Gastroesophageal sphincter (tissue), 3 donors: ENCODE results near the gene ADGRD1.

Source experiments
- POLR2A ChIP-seq, 2 donors: fragments of 450-650 bp; IDR thresholded peaks; one replicate each; pipeline ENCODE4 v1.6.1; 2017; ENCODE audit warnings: antibody characterized with exemption in 2 of 2, mild to moderate bottlenecking in 2 of 2, moderate library complexity in 1 of 2
- TF ChIP-seq, protein P1 (sequence below), 4 experiments: fragments of 200-600 bp in 2 of 4; fragments of 450-650 bp in 2 of 4; sonication (generic) in 1 of 4; IDR thresholded peaks; one replicate each; pipeline ENCODE4 v1.5.1; 2017 to 2019; ENCODE audit warnings: antibody characterized with exemption in 4 of 4, mild to moderate bottlenecking in 2 of 4, moderate library complexity in 2 of 4

DNA sequence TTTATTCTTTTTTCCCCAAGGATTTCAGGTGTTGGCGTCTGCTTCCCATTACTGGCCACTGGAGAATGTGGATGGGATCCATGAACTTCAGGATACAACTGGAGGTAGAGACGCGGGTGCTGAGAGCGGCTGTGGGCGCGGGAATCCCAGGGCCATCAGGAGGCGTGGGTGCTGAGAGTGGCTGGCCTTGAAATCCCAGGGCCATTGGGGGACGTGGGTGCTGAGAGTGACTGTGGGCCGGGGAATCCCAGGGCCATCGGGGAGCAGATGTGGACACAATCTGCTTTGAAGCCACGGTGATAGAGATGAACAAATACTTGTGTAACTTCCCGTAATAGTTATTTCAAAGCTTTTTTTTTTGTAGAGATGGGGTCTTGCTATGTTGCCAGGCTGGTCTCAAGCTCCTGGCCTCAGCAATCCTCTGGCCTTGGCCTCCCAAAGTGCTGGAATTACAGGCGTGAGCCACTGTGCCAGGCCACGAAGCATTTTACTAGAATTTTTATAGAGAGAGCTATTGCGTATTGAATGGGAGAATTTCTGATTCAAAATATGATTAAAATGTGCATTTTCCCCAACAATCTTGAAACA, 12.8 kb downstream of the ADGRD1 start:
- TF ChIP-seq, protein P1, sequence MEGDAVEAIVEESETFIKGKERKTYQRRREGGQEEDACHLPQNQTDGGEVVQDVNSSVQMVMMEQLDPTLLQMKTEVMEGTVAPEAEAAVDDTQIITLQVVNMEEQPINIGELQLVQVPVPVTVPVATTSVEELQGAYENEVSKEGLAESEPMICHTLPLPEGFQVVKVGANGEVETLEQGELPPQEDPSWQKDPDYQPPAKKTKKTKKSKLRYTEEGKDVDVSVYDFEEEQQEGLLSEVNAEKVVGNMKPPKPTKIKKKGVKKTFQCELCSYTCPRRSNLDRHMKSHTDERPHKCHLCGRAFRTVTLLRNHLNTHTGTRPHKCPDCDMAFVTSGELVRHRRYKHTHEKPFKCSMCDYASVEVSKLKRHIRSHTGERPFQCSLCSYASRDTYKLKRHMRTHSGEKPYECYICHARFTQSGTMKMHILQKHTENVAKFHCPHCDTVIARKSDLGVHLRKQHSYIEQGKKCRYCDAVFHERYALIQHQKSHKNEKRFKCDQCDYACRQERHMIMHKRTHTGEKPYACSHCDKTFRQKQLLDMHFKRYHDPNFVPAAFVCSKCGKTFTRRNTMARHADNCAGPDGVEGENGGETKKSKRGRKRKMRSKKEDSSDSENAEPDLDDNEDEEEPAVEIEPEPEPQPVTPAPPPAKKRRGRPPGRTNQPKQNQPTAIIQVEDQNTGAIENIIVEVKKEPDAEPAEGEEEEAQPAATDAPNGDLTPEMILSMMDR (IDR thresholded peaks at IDR 0.05), result no peak
- TF ChIP-seq POLR2A (IDR thresholded peaks at IDR 0.05), result no peak
